Endodermal cell (in vitro differentiated cells): Measurements from ENCODE around the gene PAX5. TPM values are rescaled to one million over a fixed set of nuclear protein-coding genes. Genes with fewer than 3 reads are reported as not detected.
"Not testable (repeated sequence)": the region's sequence is repeated elsewhere in the genome, so short reads cannot be mapped to it uniquely, and the experiment has no call there.

Source experiments
- DNase-seq: peaks from one replicate; pipeline ENCODE4 v3.0.0-alpha.2; 2017
- H3K27ac ChIP-seq: 2 replicates; pipeline ENCODE4 v1.5.1; 2013; ENCODE audit warnings: mild to moderate bottlenecking, low read depth, low read length, moderate library complexity
- H3K27me3 ChIP-seq: 2 replicates; pipeline ENCODE4 v1.6.1; 2013; ENCODE audit warnings: mild to moderate bottlenecking, low read length, moderate library complexity; ENCODE audit not compliant: insufficient read depth, control insufficient read depth, poor library complexity, severe bottlenecking
- H3K36me3 ChIP-seq: 2 replicates; pipeline ENCODE4 v1.7.0; 2013; ENCODE audit warnings: mild to moderate bottlenecking, low read length, moderate library complexity; ENCODE audit not compliant: control insufficient read depth, insufficient read depth
- H3K4me1 ChIP-seq: one replicate; pipeline ENCODE4 v1.7.0; 2013; ENCODE audit warnings: low read length; ENCODE audit not compliant: control insufficient read depth, insufficient read depth
- H3K4me3 ChIP-seq: 2 replicates; pipeline ENCODE4 v1.5.1; 2013; ENCODE audit warnings: mild to moderate bottlenecking, low read length, moderate library complexity
- H3K9ac ChIP-seq: 2 replicates; pipeline ENCODE4 v1.6.1; 2013; ENCODE audit warnings: mild to moderate bottlenecking, low read length, moderate library complexity; ENCODE audit not compliant: poor library complexity, severe bottlenecking; ENCODE audit errors: extremely low read depth
- H3K9me3 ChIP-seq: 2 replicates; pipeline ENCODE4 v1.6.1; 2013; ENCODE audit warnings: mild to moderate bottlenecking, low read length, moderate library complexity; ENCODE audit not compliant: control insufficient read depth
- H3K27ac Mint-ChIP-seq: 2 replicates; pipeline ENCODE4 v1.8.0; 2020; ENCODE audit warnings: mixed read lengths
- H3K27me3 Mint-ChIP-seq: 2 replicates; pipeline ENCODE4 v1.8.0; 2021; ENCODE audit warnings: mild to moderate bottlenecking, mixed read lengths; ENCODE audit not compliant: insufficient read depth
- H3K36me3 Mint-ChIP-seq: 2 replicates; pipeline ENCODE4 v1.8.0; 2020; ENCODE audit warnings: low read depth, mixed read lengths
- H3K4me1 Mint-ChIP-seq: 2 replicates; pipeline ENCODE4 v1.8.0; 2020; ENCODE audit warnings: mixed read lengths
- H3K4me3 Mint-ChIP-seq: 2 replicates; pipeline ENCODE4 v1.8.0; 2020; ENCODE audit warnings: mild to moderate bottlenecking, moderate library complexity, mixed read lengths
- H3K9me3 Mint-ChIP-seq: 2 replicates; pipeline ENCODE4 v1.8.0; 2020; ENCODE audit warnings: mild to moderate bottlenecking, mixed read lengths
- CTCF ChIP-seq: fragments of 200-600 bp; sonication (generic); conservative IDR thresholded peaks from 2 replicates; pipeline ENCODE4 v1.5.0; 2021; ENCODE audit warnings: antibody characterized with exemption, mild to moderate bottlenecking
- whole genome bisulfite sequencing, 2 experiments: methylation state at CpG; one replicate each; pipeline versions ENCODE4 v1.1.5 to v1.1.7; 2013; ENCODE audit warnings: missing lambda C conversion rate in 2 of 2, mixed read lengths in 1 of 2; ENCODE audit not compliant: insufficient coverage in 1 of 2, insufficient read length in 1 of 2; 5-methylcytosine and 5-hydroxymethylcytosine counted together
- long read RNA-seq, 4 experiments: library from polyadenylated mRNA in 2 of 4; library from RNA in 1 of 4; library from capped mRNA in 1 of 4; stranded (forward) in 3 of 4; unstranded in 1 of 4; transcript quantifications; one replicate each; pipeline ENCODE4 v2.0.0, GENCODE V29; 2020 to 2021; ENCODE audit warnings: inconsistent platforms in 1 of 4
- polyA plus RNA-seq, 2 experiments: library from polyadenylated mRNA; stranded (reverse); fragments of 50-300 nt; gene quantifications; one replicate each; pipeline ENCODE4 v1.2.3, GENCODE V29; 2013
- total RNA-seq, 2 donors: library from RNA; stranded (reverse); fragmentation: NEBNext Ultra II Directional in 1 of 2; extraction: Animal tissue kit (Norgen Biotek cat#: 25700) in 1 of 2; gene quantifications; 2 replicates in 1 of 2; 3 replicates in 1 of 2; pipeline ENCODE4 v1.2.1, GENCODE V29; 2021

PAX5 gene
- total RNA-seq: under 1 TPM in 1 of 2 donors, not detected in 1; 0.15 TPM
- 0.75 TPM for polyA plus RNA-seq (2013, experiment 1 of 2)
- polyA plus RNA-seq (2013, experiment 2 of 2): 1.6 TPM
- long read RNA-seq, experiment 1: 0 reads
- long read RNA-seq, experiment 2: 0 reads
- long read RNA-seq, experiment 3, partial matches to known transcripts: 0 of 1 reads
- long read RNA-seq, experiment 3, other reads (novel, unspliced or antisense): 1 of 1 reads
- long read RNA-seq, experiment 4: 0 reads

- Mint-ChIP-seq H3K9me3 (no peaks in the 10 kb centered on the region), H3K27ac (no peak within 1 kb of the TSS), H3K36me3 (no peaks in the 10 kb centered on the region), H3K4me3 (peak within 1 kb of the TSS; percentile 54), H3K27me3 (peaks cover 99% of the 10 kb centered on the region), H3K4me1 (peaks cover 20% of the 10 kb centered on the region)
- 25 to 31% methylated on average over 14 to 27 of the region's 27 CpGs for WGBS, 2 experiments
- TF ChIP-seq CTCF: no peak
- H3K27ac ChIP-seq: no peak within 1 kb of the TSS
- no peaks in the 10 kb centered on the region for H3K36me3 ChIP-seq
- H3K27me3 ChIP-seq: peaks cover 100% of the 10 kb centered on the region
- peak; percentile 32 for DNase-seq
- no peak within 1 kb of the TSS for H3K9ac ChIP-seq
- no peaks in the 10 kb centered on the region for H3K9me3 ChIP-seq
- H3K4me1 ChIP-seq: no peaks in the 10 kb centered on the region
- H3K4me3 ChIP-seq: peak within 1 kb of the TSS; percentile 85
Measured at GRCh38 chr9:37033682-37034304, at the start of gene PAX5. TSS of gene PAX5 (minus strand) at chr9:37034268. CDS start at chr9:37034031, 237 bp downstream.

- H3K4me1 ChIP-seq: no peaks in the 10 kb centered on the region
- no peak overlapping the region for H3K4me3 ChIP-seq
- no peak overlapping the region for H3K27ac ChIP-seq
- DNase-seq: no peak
- Mint-ChIP-seq H3K9me3 (peaks cover 7% of the 10 kb centered on the region), H3K4me3 (no peak overlapping the region), H3K36me3 (peaks cover 14% of the 10 kb centered on the region), H3K27me3 (peaks cover 9% of the 10 kb centered on the region), H3K27ac (no peak overlapping the region), H3K4me1 (peaks cover 3% of the 10 kb centered on the region)
- H3K9me3 ChIP-seq: no peaks in the 10 kb centered on the region
- TF ChIP-seq CTCF: no peak
- peaks cover 19% of the 10 kb centered on the region for H3K36me3 ChIP-seq
- H3K27me3 ChIP-seq: peaks cover 5% of the 10 kb centered on the region
- no peak overlapping the region for H3K9ac ChIP-seq
Measured at GRCh38 chr9:37083654-37084053, 49.6 kb upstream of the PAX5 start.

- H3K27ac Mint-ChIP-seq: no peak overlapping the region
- H3K4me3 Mint-ChIP-seq: no peak overlapping the region
- Histone ChIP-seq H3K27me3 (peaks cover 8% of the 10 kb centered on the region), H3K4me3 (no peak overlapping the region), H3K9me3 (no peaks in the 10 kb centered on the region), H3K36me3 (peaks cover 9% of the 10 kb centered on the region), H3K9ac (no peak overlapping the region), H3K4me1 (no peaks in the 10 kb centered on the region), H3K27ac (no peak overlapping the region)
- H3K36me3 Mint-ChIP-seq: peaks cover 9% of the 10 kb centered on the region
- 67 to 84% methylated on average over 1 to 4 of the region's 4 CpGs for WGBS, 2 experiments
- no peak for TF ChIP-seq CTCF
- peaks cover 11% of the 10 kb centered on the region for H3K9me3 Mint-ChIP-seq
- H3K27me3 Mint-ChIP-seq: peaks cover 16% of the 10 kb centered on the region
- H3K4me1 Mint-ChIP-seq: peaks cover 3% of the 10 kb centered on the region
- DNase-seq: no peak
Measured at GRCh38 chr9:37082214-37082765, 48.2 kb upstream of the PAX5 start.

GRCh38 chr9:37081507-37081906 is 47.4 kb upstream of the PAX5 start:
- not testable (repeated sequence) for H3K9me3 ChIP-seq, H3K4me1 Mint-ChIP-seq, H3K27ac Mint-ChIP-seq, H3K27me3 ChIP-seq, H3K36me3 Mint-ChIP-seq, H3K27ac ChIP-seq, H3K4me3 Mint-ChIP-seq, H3K4me1 ChIP-seq, H3K9ac ChIP-seq, DNase-seq, H3K36me3 ChIP-seq
- peak overlapping the region; percentile 91 for H3K4me3 ChIP-seq
- H3K27me3 Mint-ChIP-seq: peaks cover 16% of the 10 kb centered on the region
- H3K9me3 Mint-ChIP-seq: peaks cover 11% of the 10 kb centered on the region
- WGBS, 2 experiments: 97% methylated on average over 12 to 20 of the region's 20 CpGs

- not testable (repeated sequence) for H3K9me3 ChIP-seq, DNase-seq, H3K4me1 ChIP-seq, H3K4me1 Mint-ChIP-seq, H3K36me3 ChIP-seq, H3K36me3 Mint-ChIP-seq
- Mint-ChIP-seq H3K27me3 (peaks cover 26% of the 10 kb centered on the region), H3K4me3 (peak overlapping the region; percentile 87), H3K9me3 (peaks cover 11% of the 10 kb centered on the region), H3K27ac (peak overlapping the region; percentile 93)
- 0 to 1% methylated on average over 16 to 32 of the region's 32 CpGs for WGBS, 2 experiments
- Histone ChIP-seq H3K27me3 (peaks cover 12% of the 10 kb centered on the region), H3K9ac (peak overlapping the region; percentile 81), H3K27ac (peak overlapping the region; percentile 27), H3K4me3 (peak overlapping the region; percentile 91)
Measured at GRCh38 chr9:37080165-37080628, 46.1 kb upstream of the PAX5 start.
